Measurements from ENCODE around the gene NDST3.

Gene NDST3

DNA sequence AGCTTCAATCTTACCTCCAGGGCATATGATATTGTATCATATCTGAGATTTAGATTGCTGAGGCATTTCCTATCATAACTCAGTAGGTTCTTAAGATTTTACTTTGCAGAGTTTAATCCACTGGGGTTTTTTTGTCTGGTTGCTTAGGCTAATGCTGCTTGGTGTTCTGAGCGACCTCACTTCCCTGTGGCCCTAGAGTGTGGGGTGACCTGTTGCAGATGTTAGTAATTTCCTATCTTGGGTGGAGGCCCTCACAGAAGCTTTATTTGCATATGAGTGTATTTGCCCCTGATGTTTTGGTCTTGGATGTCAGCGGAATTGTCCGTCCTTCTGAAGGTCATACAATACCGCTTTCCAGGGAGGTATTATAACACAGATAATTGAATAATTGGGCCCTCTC is 137.1 kb downstream of the NDST3 start:
- no peak overlapping the region for H3K4me3 ChIP-seq (ENCODE audit: low read depth, low read length)
- DNase-seq (ENCODE audit: low read depth): no peak

- DNase-seq (ENCODE audit: low read depth): no peak
- no peak overlapping the region for H3K4me3 ChIP-seq (ENCODE audit: low read depth, low read length)
Measured at GRCh38 chr4:118173126-118173525, 138.8 kb downstream of the NDST3 start.

DNA sequence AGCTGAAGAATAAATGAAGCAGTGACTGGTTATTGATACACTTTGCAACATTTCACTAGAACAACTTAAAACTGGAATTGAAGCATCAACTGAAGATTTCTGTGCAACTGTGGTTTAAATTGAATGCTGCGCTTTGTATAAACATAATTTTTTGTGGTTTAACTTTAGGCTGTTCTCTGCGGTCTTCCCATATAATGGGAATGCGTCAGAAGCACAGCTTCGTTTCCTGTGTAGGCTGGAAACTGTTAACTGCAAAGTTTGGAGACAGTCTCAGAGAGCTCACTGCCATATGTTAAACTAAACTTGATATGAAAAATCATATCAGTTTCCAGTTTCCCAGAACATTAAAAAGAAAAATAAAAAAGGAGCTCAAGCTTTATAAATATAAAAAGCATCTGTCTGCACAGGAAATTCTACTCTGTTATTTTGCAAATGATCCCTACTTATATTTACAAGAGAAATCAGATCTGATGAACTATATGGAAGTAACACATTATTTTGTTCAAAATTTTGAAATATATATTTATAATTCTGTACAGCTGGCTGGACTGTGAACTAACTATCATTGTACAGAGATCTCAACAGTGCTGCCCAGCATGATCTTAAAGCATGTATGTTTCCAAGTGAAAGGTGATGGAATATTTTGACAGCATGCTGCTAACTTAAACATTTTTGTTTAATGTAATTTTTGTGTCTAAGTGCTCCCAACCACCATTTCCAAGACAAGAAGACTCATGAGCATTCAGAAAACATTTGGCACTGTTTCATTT is 139.9 kb downstream of the NDST3 start:
- DNase-seq (ENCODE audit: low read depth): peak; percentile 77
- H3K4me3 ChIP-seq (ENCODE audit: low read depth, low read length): no peak overlapping the region

DNA sequence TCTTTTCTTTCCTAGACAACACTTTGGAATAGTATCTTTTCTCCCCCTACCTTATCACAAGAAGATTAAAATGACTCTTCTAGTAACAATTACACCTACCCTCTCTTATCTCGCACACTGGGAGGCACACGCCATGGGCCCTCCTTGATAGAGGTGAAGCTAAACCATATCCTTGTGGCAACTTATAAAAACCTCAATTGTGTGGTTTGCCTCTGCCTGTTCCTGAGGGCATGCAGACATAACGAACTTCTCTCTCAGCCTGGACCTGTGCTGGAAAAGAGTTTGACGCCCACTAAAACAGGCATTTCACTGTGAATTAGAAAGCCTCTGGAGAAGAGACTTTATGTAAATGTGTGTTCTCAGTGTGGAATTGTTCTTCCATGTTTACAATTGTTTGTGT is 141.2 kb downstream of the NDST3 start:
- H3K4me3 ChIP-seq (ENCODE audit: low read depth, low read length): no peak overlapping the region
- no peak for DNase-seq (ENCODE audit: low read depth)

- no peak overlapping the region for H3K4me3 ChIP-seq (ENCODE audit: low read depth, low read length)
- DNase-seq (ENCODE audit: low read depth): no peak
Measured at GRCh38 chr4:118177126-118177525, 142.8 kb downstream of the NDST3 start.

GRCh38 chr4:118180776-118181175 is 146.5 kb downstream of the NDST3 start:
- no peak overlapping the region for H3K4me3 ChIP-seq (ENCODE audit: low read depth, low read length)
- DNase-seq (ENCODE audit: low read depth): no peak

DNA sequence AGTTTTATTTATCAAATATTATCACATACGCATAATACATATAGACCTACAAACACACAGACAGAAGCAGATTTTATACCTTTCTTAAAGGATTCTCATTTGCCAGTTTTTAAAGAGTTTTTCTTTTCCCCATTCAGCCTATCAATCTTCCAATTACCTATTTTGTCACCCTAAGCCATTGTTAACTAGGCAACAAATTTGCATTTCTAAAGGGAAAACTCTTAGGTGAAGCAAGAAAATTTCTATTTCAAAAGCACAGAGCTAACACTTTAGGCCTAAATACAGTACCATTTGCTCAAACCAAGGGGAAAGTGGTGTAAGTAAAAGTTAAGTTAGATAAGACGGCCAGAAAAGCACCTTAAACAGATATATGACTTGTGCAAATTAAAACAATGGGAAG is 156.6 kb downstream of the NDST3 start:
- DNase-seq (ENCODE audit: low read depth): no peak
- no peak overlapping the region for H3K4me3 ChIP-seq (ENCODE audit: low read depth, low read length)

DNA sequence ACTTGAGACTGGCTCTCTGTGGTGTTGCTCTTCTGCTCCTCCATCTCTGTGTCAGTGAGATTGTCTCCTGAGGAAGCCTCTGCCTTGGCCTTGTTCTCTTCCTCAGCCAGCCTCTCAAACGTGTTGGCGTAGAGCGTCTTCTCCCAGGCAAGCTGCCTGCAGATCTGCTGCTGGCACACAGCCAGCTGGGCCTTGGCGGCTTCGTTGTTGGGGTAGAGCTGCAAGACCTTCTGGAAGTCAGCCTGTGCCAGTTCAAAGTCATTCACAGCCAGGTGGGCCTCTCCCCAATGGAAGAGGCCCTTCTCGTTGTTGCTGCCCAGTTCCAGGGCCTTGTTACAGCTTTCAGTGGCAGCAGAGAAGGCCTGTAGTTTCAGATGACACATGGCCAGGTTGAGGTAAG is 159.1 kb downstream of the NDST3 start:
- no peak for DNase-seq (ENCODE audit: low read depth)

DNA sequence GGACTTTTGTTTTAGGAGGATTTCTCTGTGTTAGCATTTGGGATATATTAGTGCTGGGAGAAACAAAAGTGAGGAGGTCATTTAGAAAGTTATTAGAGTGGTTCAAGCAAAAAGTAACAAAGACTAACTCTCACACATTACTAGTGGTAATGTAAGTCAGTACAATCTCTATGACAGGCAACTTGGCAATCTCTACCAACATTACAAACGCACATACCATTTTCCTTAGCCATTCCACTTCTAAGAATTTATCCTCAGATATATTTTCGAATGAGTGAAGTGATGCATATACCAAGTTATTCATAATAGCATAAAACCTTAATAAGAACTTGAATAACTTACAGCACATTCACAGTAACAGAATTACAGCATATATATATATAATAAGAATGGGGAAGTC is 172.3 kb downstream of the NDST3 start:
- no peak for DNase-seq (ENCODE audit: low read depth)
- no peak overlapping the region for H3K4me3 ChIP-seq (ENCODE audit: low read depth, low read length)

More for the DNA sequence above, 159.1 kb downstream of the NDST3 start:
- no peak overlapping the region for H3K4me3 ChIP-seq (ENCODE audit: low read depth, low read length)

GRCh38 chr4:118213101-118213500 is 178.8 kb downstream of the NDST3 start:
- no peak for DNase-seq (ENCODE audit: low read depth)
- no peak overlapping the region for H3K4me3 ChIP-seq (ENCODE audit: low read depth, low read length)

DNA sequence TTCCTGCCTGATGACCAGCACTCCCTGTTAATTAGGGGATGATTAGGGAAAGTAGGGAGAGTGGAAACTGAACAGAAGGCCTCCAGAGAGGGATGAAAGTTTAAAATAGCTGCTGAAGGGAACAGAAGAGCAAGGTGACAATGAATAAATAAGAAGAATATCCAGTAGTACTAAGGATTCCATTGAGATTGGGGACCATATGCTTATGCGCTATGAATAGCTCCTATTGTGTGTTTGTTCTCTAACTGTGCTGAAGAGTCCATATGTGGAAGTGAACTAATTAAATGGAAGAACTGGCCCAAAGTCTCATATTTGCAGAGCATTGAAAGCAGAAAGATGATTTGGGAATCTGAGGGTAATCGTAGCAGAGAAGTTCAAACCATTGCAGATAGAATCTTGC is 181.5 kb downstream of the NDST3 start:
- H3K4me3 ChIP-seq (ENCODE audit: low read depth, low read length): no peak overlapping the region
- DNase-seq (ENCODE audit: low read depth): no peak

- DNase-seq (ENCODE audit: low read depth): no peak
- no peak overlapping the region for H3K4me3 ChIP-seq (ENCODE audit: low read depth, low read length)
Measured at GRCh38 chr4:118221227-118221800, 187.0 kb downstream of the NDST3 start.

- no peak overlapping the region for H3K4me3 ChIP-seq (ENCODE audit: low read depth, low read length)
- DNase-seq (ENCODE audit: low read depth): peak; percentile 17
Measured at GRCh38 chr4:118224243-118224829, 190.1 kb downstream of the NDST3 start.

DNA sequence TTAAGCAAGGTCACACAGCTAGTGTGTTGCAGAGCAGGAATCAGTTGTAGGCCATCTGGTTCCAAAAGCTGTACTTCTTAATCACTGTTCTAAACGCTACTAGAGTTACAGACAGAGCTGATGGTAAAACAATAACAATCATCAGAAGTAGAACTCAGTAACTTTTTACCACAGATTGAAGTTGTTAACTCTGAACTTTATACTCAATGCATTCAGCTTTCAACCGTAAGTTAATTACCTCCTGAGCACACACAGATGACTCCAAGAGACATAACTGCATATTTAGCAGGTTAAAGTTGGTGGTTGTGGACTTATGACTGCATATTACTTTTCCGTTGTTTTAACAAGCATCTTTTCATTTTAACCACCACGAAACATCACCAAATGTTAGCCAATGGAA is 191.2 kb downstream of the NDST3 start:
- DNase-seq (ENCODE audit: low read depth): no peak

DNA sequence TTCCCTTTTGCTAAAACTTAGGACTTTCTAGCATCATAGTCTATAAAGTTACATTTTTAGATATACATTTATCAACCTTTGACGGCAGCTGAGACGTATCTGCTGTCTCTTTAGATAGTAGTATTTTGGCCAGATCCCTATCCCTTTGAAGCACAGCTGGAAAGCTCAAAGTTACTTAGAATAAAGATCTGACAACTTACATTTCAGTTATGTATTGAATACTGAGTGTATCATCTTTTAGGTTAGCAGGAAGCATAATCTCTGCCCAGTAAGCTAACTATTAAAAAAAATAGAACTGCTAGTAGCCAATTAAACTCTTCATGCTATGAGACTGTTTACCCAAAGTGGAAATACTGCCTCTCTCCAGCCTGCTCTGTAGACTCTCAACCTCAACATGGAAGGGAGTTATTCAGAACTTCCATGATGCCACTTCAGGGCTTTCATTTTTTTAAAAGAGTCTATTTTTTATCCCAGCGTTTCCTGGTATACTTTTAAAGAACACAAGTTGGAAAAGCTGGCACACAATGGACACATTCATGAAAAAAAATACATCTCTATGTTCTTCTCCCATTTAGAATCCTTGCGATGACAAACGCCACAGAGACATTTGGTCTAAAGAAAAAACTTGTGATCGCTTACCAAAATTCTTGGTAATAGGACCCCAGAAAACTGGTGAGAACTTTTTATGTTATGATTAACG is 192.2 kb downstream of the NDST3 start:
- H3K4me3 ChIP-seq (ENCODE audit: low read depth, low read length): no peak overlapping the region
- no peak for DNase-seq (ENCODE audit: low read depth)

More for the DNA sequence above, 191.2 kb downstream of the NDST3 start:
- no peak overlapping the region for H3K4me3 ChIP-seq (ENCODE audit: low read depth, low read length)

DNA sequence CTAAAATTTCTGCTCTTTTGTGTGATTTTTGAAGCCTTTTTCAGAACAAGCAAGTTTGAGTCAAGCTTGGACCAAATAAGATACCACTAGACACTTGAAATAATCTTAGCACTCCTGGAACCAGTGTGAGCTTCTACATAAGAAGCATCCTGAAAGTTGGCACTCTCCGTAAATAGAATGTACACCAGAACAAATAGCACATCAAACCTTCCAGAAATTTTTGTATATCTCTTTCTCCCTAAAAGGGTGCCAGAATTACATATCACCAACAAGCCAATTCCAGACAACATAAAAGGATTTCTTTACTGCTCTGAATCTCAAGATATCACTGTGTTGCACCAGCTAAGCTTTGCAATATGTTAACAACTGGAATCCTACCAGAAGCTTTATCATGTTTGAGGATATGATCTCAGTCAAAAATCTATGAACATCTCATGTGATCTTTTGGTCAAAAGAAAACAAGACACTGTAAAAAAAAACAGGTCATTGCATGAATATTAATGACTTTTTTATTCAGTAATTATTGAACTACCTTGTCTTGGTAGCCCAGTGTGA is 201.4 kb downstream of the NDST3 start:
- no peak for DNase-seq (ENCODE audit: low read depth)
- no peak overlapping the region for H3K4me3 ChIP-seq (ENCODE audit: low read depth, low read length)

- DNase-seq (ENCODE audit: low read depth): no peak
- H3K4me3 ChIP-seq (ENCODE audit: low read depth, low read length): no peak overlapping the region
Measured at GRCh38 chr4:118237531-118237930, 203.2 kb downstream of the NDST3 start.

DNA sequence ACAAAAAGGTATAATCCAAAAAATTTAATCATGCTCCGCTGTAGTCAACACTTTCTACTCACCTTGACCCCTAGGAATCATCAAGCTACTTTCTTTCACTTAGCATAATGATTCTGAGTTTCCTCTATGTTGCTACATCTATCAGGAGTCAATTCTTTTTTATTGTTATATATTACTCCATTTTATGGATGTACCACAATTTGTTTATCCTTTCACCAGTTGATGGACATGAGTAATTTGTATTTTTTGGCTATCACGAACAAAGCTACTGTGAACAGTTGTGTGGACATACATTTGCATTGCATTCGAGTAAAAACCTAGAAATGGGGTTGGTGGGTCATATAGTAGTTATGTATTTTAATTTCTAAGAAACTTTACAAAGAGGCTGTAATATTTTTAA is 215.6 kb downstream of the NDST3 start:
- DNase-seq (ENCODE audit: low read depth): no peak
- no peak overlapping the region for H3K4me3 ChIP-seq (ENCODE audit: low read depth, low read length)

DNA sequence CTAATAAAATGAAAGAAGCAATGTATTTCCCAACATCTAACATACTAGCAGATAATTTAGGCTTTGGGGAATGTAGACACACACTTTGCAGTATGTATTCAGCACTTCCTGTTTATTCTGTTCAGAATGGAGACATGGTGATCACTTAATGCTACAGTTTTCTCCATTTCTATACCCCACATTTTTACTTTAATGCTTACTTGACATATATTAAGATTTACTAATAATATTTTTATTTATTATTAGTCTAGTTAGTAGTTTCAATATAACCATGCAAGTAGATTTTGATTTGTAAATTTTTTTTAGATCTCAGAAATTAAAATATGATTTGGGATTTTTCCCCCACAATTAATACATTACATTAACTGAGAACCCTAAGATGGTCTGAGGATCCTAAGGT is 220.1 kb downstream of the NDST3 start:
- DNase-seq (ENCODE audit: low read depth): no peak
- H3K4me3 ChIP-seq (ENCODE audit: low read depth, low read length): no peak overlapping the region

DNA sequence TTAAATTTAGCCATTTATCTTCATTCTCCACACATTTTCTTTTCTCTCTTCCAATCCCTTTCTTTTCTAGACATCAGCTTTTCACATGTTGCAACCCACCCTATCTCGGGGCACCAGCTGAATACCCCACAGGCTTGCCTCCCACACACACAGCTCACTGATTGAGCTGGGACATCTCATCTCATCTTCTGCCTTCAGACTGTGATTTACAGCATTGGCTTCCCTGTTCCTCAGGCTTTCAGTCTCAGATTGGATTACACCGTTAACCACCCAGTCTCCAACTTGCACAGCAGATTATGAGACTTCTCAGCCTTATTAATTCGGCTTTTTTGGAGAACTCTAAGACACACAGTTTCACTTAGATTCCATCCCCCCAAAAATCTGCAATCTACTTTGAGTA is 224.8 kb downstream of the NDST3 start:
- DNase-seq (ENCODE audit: low read depth): no peak
- H3K4me3 ChIP-seq (ENCODE audit: low read depth, low read length): no peak overlapping the region

Measured in skeletal muscle cell (primary cell).